Colonic mucosa (tissue), 4 donors: Measurements from ENCODE around the gene SYNE1. TPM values are rescaled to one million over a fixed set of nuclear protein-coding genes. Genes with fewer than 3 reads are reported as not detected.

Experiments
- DNase-seq: peaks from one replicate; pipeline ENCODE4 v3.0.0-alpha.2; 2020
- H3K27ac ChIP-seq: fragments of 200-600 bp; one replicate; pipeline ENCODE4 v1.8.0; 2021
- H3K27me3 ChIP-seq: fragments of 200-600 bp; one replicate; pipeline ENCODE4 v1.8.0; 2021
- H3K36me3 ChIP-seq: fragments of 200-600 bp; one replicate; pipeline ENCODE4 v1.8.0; 2021
- H3K4me1 ChIP-seq: fragments of 200-600 bp; one replicate; pipeline ENCODE4 v1.8.0; 2021; ENCODE audit warnings: mild to moderate bottlenecking
- H3K4me3 ChIP-seq: fragments of 200-600 bp; one replicate; pipeline ENCODE4 v1.8.0; 2021
- H3K9ac ChIP-seq, 2 donors: one replicate each; pipeline ENCODE4 v1.7.0; 2013; ENCODE audit warnings: control low read depth in 2 of 2, low read depth in 2 of 2, low read length in 2 of 2
- H3K9me3 ChIP-seq: fragments of 200-600 bp; one replicate; pipeline ENCODE4 v1.8.0; 2021
- intact Hi-C: fragments of 100-400 bp; cut with DNase I; formaldehyde crosslinking; loops from one replicate; pipeline ENCODE4 v1.14.1; 2022
- total RNA-seq, 2 donors: library from RNA; stranded (reverse); fragmentation: NEBNext Ultra II Directional in 1 of 2; extraction: Animal tissue kit (Norgen Biotek cat#: 25700) in 1 of 2; gene quantifications; one replicate each; pipeline ENCODE4 v1.2.1, GENCODE V29; 2021
- TF ChIP-seq, protein P1 (sequence below): fragments of 200-600 bp; IDR thresholded peaks from one replicate; pipeline ENCODE4 v1.8.0; 2022; ENCODE audit warnings: antibody characterized with exemption, mild to moderate bottlenecking
- donor health status: healthy.
- donor health status: DM: no; HTN: no; CAD: no.
- donor health status: DM: no; HTN: no; CAD: no.

SYNE1 gene
- total RNA-seq, 2 donors from 2014 or later: 11.6 to 23.7 TPM

DNA sequence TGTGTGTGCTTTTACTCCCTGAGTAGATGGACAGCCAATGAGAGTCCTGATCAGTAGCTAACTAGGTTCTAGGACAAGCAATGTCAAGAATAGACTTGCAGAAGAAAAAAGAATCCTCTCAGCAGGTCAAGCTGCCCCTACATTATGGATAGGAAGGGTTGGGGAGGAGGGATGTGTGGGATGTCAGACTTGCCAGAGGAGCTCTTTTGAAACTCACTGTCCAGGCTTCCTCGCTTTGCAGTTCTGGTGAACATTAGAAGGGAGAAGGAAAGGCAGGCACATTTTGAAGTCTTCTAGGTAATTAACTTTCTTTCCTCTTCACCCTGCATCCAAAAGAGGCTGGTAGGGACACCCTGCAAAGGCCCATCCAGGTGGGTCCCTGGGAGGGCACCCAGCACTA lies 48.7 kb downstream of the SYNE1 start:
- TF ChIP-seq, protein P1, sequence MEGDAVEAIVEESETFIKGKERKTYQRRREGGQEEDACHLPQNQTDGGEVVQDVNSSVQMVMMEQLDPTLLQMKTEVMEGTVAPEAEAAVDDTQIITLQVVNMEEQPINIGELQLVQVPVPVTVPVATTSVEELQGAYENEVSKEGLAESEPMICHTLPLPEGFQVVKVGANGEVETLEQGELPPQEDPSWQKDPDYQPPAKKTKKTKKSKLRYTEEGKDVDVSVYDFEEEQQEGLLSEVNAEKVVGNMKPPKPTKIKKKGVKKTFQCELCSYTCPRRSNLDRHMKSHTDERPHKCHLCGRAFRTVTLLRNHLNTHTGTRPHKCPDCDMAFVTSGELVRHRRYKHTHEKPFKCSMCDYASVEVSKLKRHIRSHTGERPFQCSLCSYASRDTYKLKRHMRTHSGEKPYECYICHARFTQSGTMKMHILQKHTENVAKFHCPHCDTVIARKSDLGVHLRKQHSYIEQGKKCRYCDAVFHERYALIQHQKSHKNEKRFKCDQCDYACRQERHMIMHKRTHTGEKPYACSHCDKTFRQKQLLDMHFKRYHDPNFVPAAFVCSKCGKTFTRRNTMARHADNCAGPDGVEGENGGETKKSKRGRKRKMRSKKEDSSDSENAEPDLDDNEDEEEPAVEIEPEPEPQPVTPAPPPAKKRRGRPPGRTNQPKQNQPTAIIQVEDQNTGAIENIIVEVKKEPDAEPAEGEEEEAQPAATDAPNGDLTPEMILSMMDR: no peak
- no peak overlapping the region for H3K9ac ChIP-seq
- no peak for DNase-seq
- no peak overlapping the region for H3K27ac ChIP-seq
- H3K4me3 ChIP-seq: no peak overlapping the region
- H3K9me3 ChIP-seq: no peaks in the 10 kb centered on the region
- no peaks in the 10 kb centered on the region for H3K27me3 ChIP-seq
- intact Hi-C loops: no loop called here
- no peaks in the 10 kb centered on the region for H3K4me1 ChIP-seq
- no peaks in the 10 kb centered on the region for H3K36me3 ChIP-seq

DNA sequence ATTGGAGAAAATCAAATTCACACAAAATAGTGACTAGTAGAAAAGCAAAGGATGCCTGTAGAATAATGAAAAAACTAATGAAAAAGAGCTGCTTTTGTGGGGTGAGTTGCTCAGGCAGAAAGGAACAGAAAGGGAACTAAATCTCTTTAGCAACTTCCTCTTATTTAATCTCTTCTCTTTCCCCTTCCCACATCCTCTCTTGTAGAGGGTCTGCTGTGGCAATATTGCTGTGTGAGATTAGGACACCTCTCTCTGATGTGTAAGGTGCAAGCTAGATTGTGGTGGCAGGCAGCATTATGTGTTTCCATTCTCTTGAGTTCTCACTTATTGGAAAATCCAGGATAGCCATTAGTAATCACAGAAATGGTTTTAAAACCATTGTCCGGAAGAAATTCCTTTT lies 49.7 kb downstream of the SYNE1 start:
- intact Hi-C loops: no loop called here

DNA sequence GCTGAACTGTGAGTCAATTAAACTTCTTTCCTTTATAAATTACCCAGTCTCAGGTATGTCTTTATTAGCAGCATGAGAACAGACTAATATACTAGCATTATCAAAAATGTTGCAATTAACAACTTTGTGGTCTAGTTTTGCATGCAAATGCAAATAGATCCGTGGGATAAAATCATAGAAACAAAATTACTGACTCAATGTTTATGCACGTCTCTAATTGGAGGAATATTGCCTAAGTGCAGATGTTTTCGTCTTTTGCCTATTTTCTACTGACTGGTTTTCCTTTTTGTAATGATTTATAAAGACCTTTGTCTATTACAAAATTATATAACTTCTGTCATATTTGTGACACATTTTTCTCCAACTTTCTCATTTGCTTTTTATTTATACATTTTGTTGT lies 51.9 kb downstream of the SYNE1 start:
- H3K9me3 ChIP-seq: no peaks in the 10 kb centered on the region
- no peaks in the 10 kb centered on the region for H3K4me1 ChIP-seq
- H3K27me3 ChIP-seq: no peaks in the 10 kb centered on the region
- H3K4me3 ChIP-seq: no peak overlapping the region
- DNase-seq: no peak
- TF ChIP-seq, protein P1: no peak
- H3K27ac ChIP-seq: no peak overlapping the region
- intact Hi-C loops: no loop called here
- H3K9ac ChIP-seq: no peak overlapping the region
- H3K36me3 ChIP-seq: no peaks in the 10 kb centered on the region

More for the DNA sequence above, 49.7 kb downstream of the SYNE1 start:
- Histone ChIP-seq H3K4me1 (no peaks in the 10 kb centered on the region), H3K9ac (no peak overlapping the region), H3K36me3 (no peaks in the 10 kb centered on the region), H3K4me3 (no peak overlapping the region), H3K27ac (no peak overlapping the region), H3K27me3 (no peaks in the 10 kb centered on the region), H3K9me3 (no peaks in the 10 kb centered on the region)
- no peak for DNase-seq
- TF ChIP-seq, protein P1: no peak

DNA sequence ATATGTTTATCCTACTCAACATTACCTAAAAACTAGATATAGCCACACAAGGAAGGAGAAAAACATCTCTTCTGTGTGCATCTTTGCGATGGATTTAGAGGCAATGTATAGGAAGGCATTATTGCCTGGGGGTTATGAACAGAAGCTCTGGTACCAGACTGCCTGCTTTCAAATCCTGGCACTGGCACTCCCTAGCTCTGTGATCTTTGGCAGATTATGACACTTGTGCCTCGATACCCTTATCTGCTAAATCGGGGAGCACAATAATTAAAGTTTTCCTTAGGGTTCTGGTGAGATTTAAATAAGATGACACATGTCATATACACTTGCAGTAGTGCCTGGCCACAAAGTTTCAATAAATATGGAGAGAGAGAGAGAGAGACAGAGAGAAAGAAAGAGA lies 53.3 kb downstream of the SYNE1 start:
- H3K9ac ChIP-seq: no peak overlapping the region
- H3K9me3 ChIP-seq: no peaks in the 10 kb centered on the region
- TF ChIP-seq, protein P1: no peak
- H3K4me1 ChIP-seq: no peaks in the 10 kb centered on the region
- no peak overlapping the region for H3K27ac ChIP-seq
- intact Hi-C loops: no loop called here
- no peaks in the 10 kb centered on the region for H3K36me3 ChIP-seq
- no peak for DNase-seq
- H3K4me3 ChIP-seq: no peak overlapping the region
- H3K27me3 ChIP-seq: no peaks in the 10 kb centered on the region

DNA sequence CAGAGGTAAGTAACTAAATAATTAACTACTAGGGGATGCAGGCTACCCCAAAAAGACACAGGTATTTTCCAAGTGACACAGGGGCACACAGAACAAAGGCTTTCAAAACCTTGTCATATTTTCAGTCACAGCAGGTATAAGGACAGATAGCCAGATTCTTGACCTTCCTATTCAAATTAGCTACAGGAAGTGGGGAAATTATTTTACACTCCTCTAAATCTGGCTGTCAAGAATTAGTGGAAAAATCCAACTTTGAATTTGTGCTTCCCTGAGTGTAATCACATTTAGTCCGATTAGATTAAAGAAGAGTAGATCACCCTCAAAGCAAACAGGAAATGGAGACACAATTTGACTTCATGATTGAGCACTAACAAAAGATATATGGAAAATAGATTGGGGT lies 60.6 kb downstream of the SYNE1 start:
- Histone ChIP-seq H3K36me3 (no peaks in the 10 kb centered on the region), H3K9ac (no peak overlapping the region), H3K27me3 (no peaks in the 10 kb centered on the region), H3K4me3 (no peak overlapping the region), H3K4me1 (no peaks in the 10 kb centered on the region), H3K9me3 (no peaks in the 10 kb centered on the region), H3K27ac (no peak overlapping the region)
- TF ChIP-seq, protein P1: no peak
- no peak for DNase-seq
- intact Hi-C loops: no loop called here

DNA sequence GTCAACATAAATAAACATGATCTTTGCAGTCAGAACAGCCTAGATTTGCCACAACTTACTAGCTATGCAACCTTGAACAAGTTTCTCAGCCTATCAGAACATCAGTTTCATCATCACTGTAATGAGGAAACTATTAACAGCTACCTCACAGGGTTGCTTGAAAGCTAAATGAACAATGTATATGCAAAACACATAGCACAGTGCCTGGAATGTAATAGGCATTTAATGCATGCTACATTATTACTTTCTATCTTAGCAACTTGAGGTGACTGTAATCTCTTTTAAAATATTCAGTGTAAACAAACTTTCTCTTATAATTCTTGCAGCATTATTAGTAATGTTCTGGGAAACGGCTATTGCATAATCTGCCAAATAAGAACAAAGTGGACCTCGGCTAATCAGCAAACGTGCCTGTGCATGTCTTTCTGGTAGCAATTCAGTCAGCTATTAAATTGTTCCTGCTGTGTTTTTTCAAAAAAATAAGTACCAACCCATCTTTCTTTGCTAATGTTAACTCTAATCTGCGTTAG lies 61.5 kb downstream of the SYNE1 start:
- intact Hi-C loops: no loop called here
- H3K9ac ChIP-seq: no peak overlapping the region
- H3K4me3 ChIP-seq: no peak overlapping the region
- H3K27ac ChIP-seq: no peak overlapping the region
- H3K27me3 ChIP-seq: no peaks in the 10 kb centered on the region
- no peaks in the 10 kb centered on the region for H3K9me3 ChIP-seq
- DNase-seq: no peak
- no peaks in the 10 kb centered on the region for H3K4me1 ChIP-seq
- TF ChIP-seq, protein P1: no peak
- H3K36me3 ChIP-seq: no peaks in the 10 kb centered on the region
